GM23338 (cell line): ENCODE measurements around the gene SIAH1. TPM values are rescaled to one million over a fixed set of nuclear protein-coding genes. Genes with fewer than 3 reads are reported as not detected.

Experiments
- ATAC-seq: fragments of 200-7000 bp; cut with Tn5 transposase; 3 replicates; pipeline ENCODE4 v1.9.1; 2020
- DNase-seq: peaks from one replicate; pipeline ENCODE4 v3.0.0-alpha.2; 2015; ENCODE audit warnings: low spot score
- H2AFZ ChIP-seq: fragments of 200-600 bp; sonication (generic); 2 replicates; pipeline ENCODE4 v1.8.0; 2016; ENCODE audit warnings: antibody characterized with exemption, mild to moderate bottlenecking, moderate library complexity
- H3F3A ChIP-seq: fragments of 200-600 bp; sonication (generic); replicated peaks from 2 replicates; pipeline ENCODE4 v1.8.0; 2017; ENCODE audit warnings: antibody characterized with exemption, mixed run types, low read depth
- H3K27ac ChIP-seq: fragments of 200-600 bp; sonication (generic); 2 replicates; pipeline ENCODE4 v1.6.1; 2016; ENCODE audit warnings: low read depth
- H3K27me3 ChIP-seq: fragments of 200-600 bp; sonication (generic); 2 replicates; pipeline ENCODE4 v1.8.0; 2016; ENCODE audit warnings: mild to moderate bottlenecking, mixed run types, moderate library complexity; ENCODE audit not compliant: insufficient read depth
- H3K36me3 ChIP-seq: fragments of 200-600 bp; sonication (generic); 2 replicates; pipeline ENCODE4 v1.8.0; 2016; ENCODE audit warnings: mild to moderate bottlenecking; ENCODE audit not compliant: insufficient read depth
- H3K4me1 ChIP-seq: fragments of 200-600 bp; sonication (generic); 2 replicates; pipeline ENCODE4 v1.8.0; 2016; ENCODE audit warnings: mild to moderate bottlenecking, moderate library complexity; ENCODE audit not compliant: insufficient read depth
- H3K4me2 ChIP-seq: fragments of 200-600 bp; sonication (generic); 2 replicates; pipeline ENCODE4 v1.7.1; 2017; ENCODE audit warnings: mixed run types
- H3K4me3 ChIP-seq: fragments of 200-600 bp; sonication (generic); 2 replicates; pipeline ENCODE4 v1.6.1; 2016; ENCODE audit warnings: mixed run types
- H3K79me2 ChIP-seq: fragments of 200-600 bp; sonication (generic); replicated peaks from 2 replicates; pipeline ENCODE4 v1.8.0; 2017; ENCODE audit warnings: mild to moderate bottlenecking; ENCODE audit not compliant: insufficient read depth
- H3K9me2 ChIP-seq: fragments of 200-600 bp; sonication (generic); 2 replicates; pipeline ENCODE4 v1.8.0; 2017; ENCODE audit not compliant: insufficient read depth
- H4K20me1 ChIP-seq: fragments of 200-600 bp; sonication (generic); replicated peaks from 2 replicates; pipeline ENCODE4 v1.8.0; 2017; ENCODE audit warnings: mild to moderate bottlenecking; ENCODE audit not compliant: insufficient read depth
- H3K27ac Mint-ChIP-seq: 2 replicates; pipeline ENCODE4 v1.8.0; 2020; ENCODE audit warnings: inconsistent platforms, mild to moderate bottlenecking, moderate library complexity, mixed read lengths
- H3K27me3 Mint-ChIP-seq: 3 replicates; pipeline ENCODE4 v1.8.0; 2022; ENCODE audit warnings: low read depth, mild to moderate bottlenecking, moderate library complexity, mixed read lengths, inconsistent platforms; ENCODE audit not compliant: insufficient read depth, poor library complexity
- H3K36me3 Mint-ChIP-seq: 3 replicates; pipeline ENCODE4 v1.8.0; 2021; ENCODE audit warnings: low read depth, mild to moderate bottlenecking, inconsistent platforms, moderate library complexity, mixed read lengths
- H3K4me1 Mint-ChIP-seq: 3 replicates; pipeline ENCODE4 v1.8.0; 2020; ENCODE audit warnings: mild to moderate bottlenecking, inconsistent platforms, mixed read lengths
- H3K4me3 Mint-ChIP-seq: 3 replicates; pipeline ENCODE4 v1.8.0; 2021; ENCODE audit warnings: moderate library complexity, mild to moderate bottlenecking, inconsistent platforms, mixed read lengths
- H3K9me3 Mint-ChIP-seq: 3 replicates; pipeline ENCODE4 v1.8.0; 2020; ENCODE audit warnings: moderate library complexity, mild to moderate bottlenecking, inconsistent platforms, mixed read lengths
- CREB1 ChIP-seq: fragments of 250-450 bp; sonication (Bioruptor Pico); IDR thresholded peaks from 2 replicates; pipeline ENCODE4 v1.5.0; 2020; ENCODE audit warnings: low read depth, mild to moderate bottlenecking, moderate library complexity
- ETS1 ChIP-seq: IDR thresholded peaks from 2 replicates; pipeline ENCODE4 v1.6.1; 2016; ENCODE audit warnings: antibody characterized with exemption
- EZH2 ChIP-seq: fragments of 200-600 bp; sonication (generic); IDR thresholded peaks from one replicate; pipeline ENCODE4 v1.8.0; 2017; ENCODE audit warnings: antibody characterized with exemption, mild to moderate bottlenecking, low read depth; ENCODE audit not compliant: unreplicated experiment
- EZH2phosphoT487 ChIP-seq: fragments of 200-600 bp; sonication (generic); IDR thresholded peaks from one replicate; pipeline ENCODE4 v1.8.1; 2018; ENCODE audit warnings: antibody characterized with exemption; ENCODE audit not compliant: unreplicated experiment
- JUNB ChIP-seq: IDR thresholded peaks from one replicate; pipeline ENCODE4 v1.6.1; 2016; ENCODE audit warnings: antibody characterized with exemption; ENCODE audit not compliant: unreplicated experiment
- NANOG ChIP-seq: IDR thresholded peaks from 2 replicates; pipeline ENCODE4 v1.6.1; 2016; ENCODE audit warnings: antibody characterized with exemption, borderline replicate concordance
- POLR2AphosphoS5 ChIP-seq: IDR thresholded peaks from 2 replicates; pipeline ENCODE4 v1.6.1; 2016; ENCODE audit warnings: antibody characterized with exemption, low read depth
- REST ChIP-seq: IDR thresholded peaks from one replicate; pipeline ENCODE4 v1.6.1; 2018; ENCODE audit warnings: antibody characterized with exemption; ENCODE audit not compliant: unreplicated experiment
- STAT1 ChIP-seq: IDR thresholded peaks from one replicate; pipeline ENCODE4 v1.6.1; 2016; ENCODE audit warnings: antibody characterized with exemption; ENCODE audit not compliant: unreplicated experiment
- ZNF114 ChIP-seq: fragments of 250-450 bp; sonication (Bioruptor Pico); IDR thresholded peaks from 2 replicates; pipeline ENCODE4 v1.5.0; 2020; ENCODE audit warnings: mild to moderate bottlenecking, moderate library complexity
- ZNF331 ChIP-seq: fragments of 250-450 bp; sonication (Bioruptor Pico); IDR thresholded peaks from 2 replicates; pipeline ENCODE4 v1.5.0; 2020; ENCODE audit warnings: low read depth, mild to moderate bottlenecking, moderate library complexity
- polyA plus RNA-seq: library from polyadenylated mRNA; unstranded; fragments of >200 nt; fragmentation: Nextera tagmentation; extraction: Ambion mirVana; gene quantifications from 2 replicates; pipeline ENCODE4 v1.2.1, GENCODE V29; 2016
- total RNA-seq: library from RNA; depleted of rRNA; stranded (reverse); fragments of >200 nt; shearing (Covaris generic); gene quantifications from 2 replicates; pipeline ENCODE4 v1.2.3, GENCODE V29; 2014

SIAH1 gene
- total and polyA plus RNA-seq, 2 experiments from 2014 or later = 42.0 to 52.7 TPM

GRCh38 chr16:48370229-48370628, 15.0 kb downstream of the SIAH1 start:
- TF ChIP-seq REST = no peak
- no peak for TF ChIP-seq STAT1
- TF ChIP-seq JUNB = no peak
- no peak for TF ChIP-seq NANOG
- TF ChIP-seq POLR2AphosphoS5 = no peak
- TF ChIP-seq ETS1 = no peak
- no peak for TF ChIP-seq CREB1 (CRISPR knock-in tag)
- TF ChIP-seq EZH2 = no peak
- TF ChIP-seq ZNF114 (CRISPR knock-in tag) = no peak
- H3K36me3 ChIP-seq = no peaks in the 10 kb centered on the region
- Mint-ChIP-seq H3K27me3 (peaks cover 2% of the 10 kb centered on the region), H3K4me1 (peaks cover 34% of the 10 kb centered on the region), H3K9me3 (no peaks in the 10 kb centered on the region), H3K27ac (no peak overlapping the region; the same call in 1 of the 2 replicates), H3K36me3 (no peaks in the 10 kb centered on the region), H3K4me3 (no peak overlapping the region)
- no peaks in the 10 kb centered on the region for H3K9me2 ChIP-seq
- peaks cover 33% of the 10 kb centered on the region for H4K20me1 ChIP-seq
- H3K4me2 ChIP-seq = peak overlapping the region; percentile 49; the same call in 1 of the 2 replicates
- H3K27ac ChIP-seq = no peak overlapping the region
- H3K4me3 ChIP-seq = no peak overlapping the region
- H3K27me3 ChIP-seq = no peaks in the 10 kb centered on the region
- DNase-seq (no peak), ATAC-seq (no peak)
- peaks cover 97% of the 10 kb centered on the region for H3K79me2 ChIP-seq
- H2AFZ ChIP-seq = no peak overlapping the region
- peaks cover 4% of the 10 kb centered on the region; the same call in 1 of the 2 replicates for H3F3A ChIP-seq
- peaks cover 40% of the 10 kb centered on the region for H3K4me1 ChIP-seq

- peaks cover 40% of the 10 kb centered on the region for H3K4me1 ChIP-seq
- Mint-ChIP-seq H3K27me3 (peaks cover 2% of the 10 kb centered on the region), H3K4me1 (peaks cover 39% of the 10 kb centered on the region), H3K9me3 (no peaks in the 10 kb centered on the region), H3K36me3 (no peaks in the 10 kb centered on the region), H3K27ac (no peak overlapping the region), H3K4me3 (no peak overlapping the region)
- no peak overlapping the region for H3K27ac ChIP-seq
- TF ChIP-seq POLR2AphosphoS5 (no peak), ZNF331 (CRISPR knock-in tag) (no peak), NANOG (no peak), EZH2phosphoT487 (no peak), JUNB (no peak), ETS1 (no peak)
- no peak overlapping the region for H3K4me3 ChIP-seq
- H2AFZ ChIP-seq = no peak overlapping the region
- H3K79me2 ChIP-seq = peaks cover 97% of the 10 kb centered on the region
- no peaks in the 10 kb centered on the region for H3K27me3 ChIP-seq
- ATAC-seq = no peak
- peak; percentile 42 for DNase-seq
- H3K4me2 ChIP-seq = peak overlapping the region; percentile 49; the same call in 1 of the 2 replicates
- no peaks in the 10 kb centered on the region for H3K9me2 ChIP-seq
- H4K20me1 ChIP-seq = peaks cover 35% of the 10 kb centered on the region
- H3K36me3 ChIP-seq = no peaks in the 10 kb centered on the region
- H3F3A ChIP-seq = peaks cover 7% of the 10 kb centered on the region; the same call in 1 of the 2 replicates
Measured at GRCh38 chr16:48369765-48370164, 15.4 kb downstream of the SIAH1 start.
